Ovary (tissue), 9 donors: Measurements from ENCODE around the gene PFKP. TPM values are rescaled to one million over a fixed set of nuclear protein-coding genes. Genes with fewer than 3 reads are reported as not detected.

Source experiments
- DNase-seq, 5 donors: peaks; one replicate each; pipeline ENCODE4 v3.0.0-alpha.2; 2019 to 2020
- H3K27ac ChIP-seq, 2 donors: fragments of 200-600 bp; one replicate each; pipeline versions ENCODE4 v1.5.1 to v1.8.0; 2019 to 2022
- H3K27me3 ChIP-seq: fragments of 200-600 bp; one replicate; pipeline ENCODE4 v1.8.0; 2022
- H3K36me3 ChIP-seq: fragments of 200-600 bp; sonication (generic); one replicate; pipeline ENCODE4 v1.5.1; 2019
- H3K4me1 ChIP-seq: one replicate; pipeline ENCODE4 v1.8.1; 2013; ENCODE audit warnings: mild to moderate bottlenecking, moderate library complexity; ENCODE audit not compliant: insufficient read depth
- H3K4me3 ChIP-seq: fragments of 200-600 bp; sonication (generic); one replicate; pipeline ENCODE4 v1.5.1; 2017
- H3K9me3 ChIP-seq, 2 donors: fragments of 200-600 bp in 1 of 2; sonication (generic) in 1 of 2; one replicate each; pipeline versions ENCODE4 v1.5.1 to v1.8.1; 2013 to 2019; ENCODE audit warnings: mild to moderate bottlenecking in 1 of 2, moderate library complexity in 1 of 2
- CTCF ChIP-seq, 3 donors: fragments of 450-650 bp in 2 of 3; fragments of 200-600 bp in 1 of 3; IDR thresholded peaks; one replicate each; pipeline versions ENCODE4 v1.5.1 to v1.8.0; 2016 to 2022; ENCODE audit warnings: antibody characterized with exemption in 3 of 3, mild to moderate bottlenecking in 1 of 3
- EP300 ChIP-seq: sonication (generic); formaldehyde crosslinking; IDR thresholded peaks from one replicate; pipeline ENCODE4 v1.6.1; 2017; ENCODE audit warnings: antibody characterized with exemption
- POLR2A ChIP-seq: fragments of 450-650 bp; IDR thresholded peaks from one replicate; pipeline ENCODE4 v1.6.1; 2017; ENCODE audit warnings: antibody characterized with exemption, mild to moderate bottlenecking, moderate library complexity
- WGBS, 3 donors: extraction: QIAGEN DNeasy Blood & Tissue Kit in 1 of 3; methylation state at CpG; one replicate each; pipeline versions ENCODE4 v1.1.5 to v1.1.7; 2013 to 2017; 5-methylcytosine and 5-hydroxymethylcytosine counted together
- intact Hi-C, 4 donors: fragments of 100-400 bp; cut with DNase I; formaldehyde crosslinking; loops; one replicate each; pipeline versions ENCODE4 v1.11.0 to v1.15.1; 2022 to 2023
- polyA plus RNA-seq, 2 donors: library from polyadenylated mRNA; stranded (reverse); fragments of 200-250 nt in 1 of 2; fragments of 350-450 nt in 1 of 2; fragmentation: Illumina TruSeq in 1 of 2; extraction: RNeasy Lipid Tissue Mini Kit (QIAGEN cat#74804) in 1 of 2; gene quantifications; one replicate each; pipeline ENCODE4 v1.2.3, GENCODE V29; 2013 to 2014
- total RNA-seq, 7 donors: library from RNA; depleted of rRNA in 2 of 7; stranded (reverse); fragments of >200 nt in 2 of 7; fragmentation: NEBNext Ultra II Directional in 3 of 7; extraction: Animal tissue kit (Norgen Biotek cat#: 25700) in 3 of 7; gene quantifications; one replicate each; pipeline versions ENCODE4 v1.1.0 to v1.2.4, GENCODE V29; 2016 to 2023
- donor health status: DM: no; HTN: no; CAD: no; lungs with moderate emphysema.
- donor health status: DM: no; HTN: no; CAD: no.
- donor health status: Bipolar disorder and iron deficiency.
- donor health status: DM: yes; HTN: yes; CAD: no.
- donor health status: DM: no; HTN: no; CAD: no.
- donor health status: DM: yes; HTN: yes; CAD: no.

PFKP gene
- total and polyA plus RNA-seq, 9 donors, result 12.4 to 74.9 (median 23.1) TPM

DNA sequence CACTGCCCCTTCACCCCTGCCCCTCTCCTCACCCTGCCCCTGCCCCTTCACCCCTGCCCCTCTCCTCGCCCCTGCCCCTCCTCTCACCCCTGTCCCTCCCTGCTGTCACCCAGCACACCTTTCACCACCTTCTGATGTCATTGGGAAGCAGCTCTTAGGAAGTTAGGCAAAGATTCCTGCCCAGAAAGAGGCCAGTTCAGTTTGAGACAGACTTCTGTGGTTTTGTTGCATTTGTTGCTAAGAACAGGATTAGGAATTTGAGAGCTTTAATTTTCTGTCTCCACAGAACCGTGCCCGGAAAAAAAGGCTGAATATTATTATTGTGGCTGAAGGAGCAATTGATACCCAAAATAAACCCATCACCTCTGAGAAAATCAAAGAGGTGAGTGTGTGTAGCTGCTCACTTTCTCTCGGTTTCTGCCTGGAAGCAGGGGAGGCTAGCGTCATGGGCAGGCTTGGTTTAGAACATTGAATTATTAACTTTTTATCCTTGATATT, 39.6 kb downstream of the PFKP start:
- Histone ChIP-seq H3K4me1 (no peaks in the 10 kb centered on the region), H3K36me3 (no peaks in the 10 kb centered on the region), H3K9me3 (no peaks in the 10 kb centered on the region), H3K27me3 (no peaks in the 10 kb centered on the region), H3K4me3 (no peak overlapping the region), H3K27ac (no peak overlapping the region)
- DNase-seq, result no peak
- TF ChIP-seq POLR2A (no peak), EP300 (no peak), CTCF (IDR thresholded peaks at IDR 0.05) (no peak)
- 46 to 62% (median 54%) methylated on average over 4 to 5 of the region's 5 CpGs for WGBS, 3 donors
- intact Hi-C loops, result no loop called here

GRCh38 chr10:3107426-3107961, 40.1 kb downstream of the PFKP start:
- H3K9me3 ChIP-seq, result no peaks in the 10 kb centered on the region
- H3K27ac ChIP-seq, result peak overlapping the region; percentile 45 to 46
- peak; percentile 77 to 85 (median 81) for DNase-seq
- no peaks in the 10 kb centered on the region for H3K27me3 ChIP-seq
- WGBS, 3 donors, result 43 to 70% (median 61%) methylated on average over 22 of the region's 22 CpGs
- no peak overlapping the region for H3K4me3 ChIP-seq
- H3K4me1 ChIP-seq, result no peaks in the 10 kb centered on the region
- TF ChIP-seq POLR2A (no peak), CTCF (IDR thresholded peaks at IDR 0.05) (no peak), EP300 (no peak)
- no peaks in the 10 kb centered on the region for H3K36me3 ChIP-seq
- intact Hi-C loops, result no loop called here

DNA sequence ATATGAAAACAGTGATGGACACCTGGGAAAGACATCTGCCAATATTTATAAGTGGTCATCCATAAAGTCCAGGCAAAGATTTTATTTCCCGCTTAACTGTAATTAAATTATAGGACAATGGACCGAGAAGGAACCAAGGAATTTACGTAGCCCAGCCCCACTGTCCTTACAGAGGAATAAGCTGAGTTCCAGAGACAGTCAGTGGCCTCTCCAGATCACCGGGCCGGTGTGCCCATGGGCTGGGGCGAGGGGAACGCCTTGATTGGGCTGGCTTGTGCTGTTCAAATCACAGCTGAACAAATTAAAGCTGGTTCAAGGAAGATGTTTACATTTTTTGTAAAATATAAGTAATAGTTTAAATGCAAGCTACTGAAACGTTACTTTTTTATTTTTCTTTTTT, 40.7 kb downstream of the PFKP start:
- WGBS, 3 donors, result 66 to 81% (median 76%) methylated on average over 8 of the region's 8 CpGs
- Histone ChIP-seq H3K4me3 (no peak overlapping the region), H3K27me3 (no peaks in the 10 kb centered on the region), H3K27ac (peak overlapping the region; percentile 45 to 46), H3K9me3 (no peaks in the 10 kb centered on the region), H3K36me3 (no peaks in the 10 kb centered on the region), H3K4me1 (no peaks in the 10 kb centered on the region)
- DNase-seq, result no peak
- intact Hi-C loops, result no loop called here
- no peak for TF ChIP-seq CTCF (IDR thresholded peaks at IDR 0.05)
- no peak for TF ChIP-seq EP300
- no peak for TF ChIP-seq POLR2A

- Histone ChIP-seq H3K36me3 (no peaks in the 10 kb centered on the region), H3K4me3 (no peak overlapping the region), H3K27me3 (no peaks in the 10 kb centered on the region), H3K27ac (no peak overlapping the region), H3K4me1 (no peaks in the 10 kb centered on the region), H3K9me3 (no peaks in the 10 kb centered on the region)
- WGBS, 3 donors, result 92 to 95% (median 95%) methylated on average over 21 of the region's 21 CpGs
- intact Hi-C loops, result no loop called here
- DNase-seq, result no peak
- TF ChIP-seq EP300, result no peak
- TF ChIP-seq POLR2A, result no peak
- no peak for TF ChIP-seq CTCF (IDR thresholded peaks at IDR 0.05)
Measured at GRCh38 chr10:3108575-3109105, 41.3 kb downstream of the PFKP start.
